Measurements from ENCODE around the gene CHRNB4. TPM values are rescaled to one million over a fixed set of nuclear protein-coding genes. Genes with fewer than 3 reads are reported as not detected.
"Not testable (repeated sequence)": the region's sequence is repeated elsewhere in the genome, so short reads cannot be mapped to it uniquely, and the experiment has no call there.

CHRNB4 gene, protein sequence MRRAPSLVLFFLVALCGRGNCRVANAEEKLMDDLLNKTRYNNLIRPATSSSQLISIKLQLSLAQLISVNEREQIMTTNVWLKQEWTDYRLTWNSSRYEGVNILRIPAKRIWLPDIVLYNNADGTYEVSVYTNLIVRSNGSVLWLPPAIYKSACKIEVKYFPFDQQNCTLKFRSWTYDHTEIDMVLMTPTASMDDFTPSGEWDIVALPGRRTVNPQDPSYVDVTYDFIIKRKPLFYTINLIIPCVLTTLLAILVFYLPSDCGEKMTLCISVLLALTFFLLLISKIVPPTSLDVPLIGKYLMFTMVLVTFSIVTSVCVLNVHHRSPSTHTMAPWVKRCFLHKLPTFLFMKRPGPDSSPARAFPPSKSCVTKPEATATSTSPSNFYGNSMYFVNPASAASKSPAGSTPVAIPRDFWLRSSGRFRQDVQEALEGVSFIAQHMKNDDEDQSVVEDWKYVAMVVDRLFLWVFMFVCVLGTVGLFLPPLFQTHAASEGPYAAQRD
- total RNA-seq = 0.10 to 0.13 TPM in 2 of 3 replicates, not detected in the other
- long read RNA-seq = 0 reads

DNA sequence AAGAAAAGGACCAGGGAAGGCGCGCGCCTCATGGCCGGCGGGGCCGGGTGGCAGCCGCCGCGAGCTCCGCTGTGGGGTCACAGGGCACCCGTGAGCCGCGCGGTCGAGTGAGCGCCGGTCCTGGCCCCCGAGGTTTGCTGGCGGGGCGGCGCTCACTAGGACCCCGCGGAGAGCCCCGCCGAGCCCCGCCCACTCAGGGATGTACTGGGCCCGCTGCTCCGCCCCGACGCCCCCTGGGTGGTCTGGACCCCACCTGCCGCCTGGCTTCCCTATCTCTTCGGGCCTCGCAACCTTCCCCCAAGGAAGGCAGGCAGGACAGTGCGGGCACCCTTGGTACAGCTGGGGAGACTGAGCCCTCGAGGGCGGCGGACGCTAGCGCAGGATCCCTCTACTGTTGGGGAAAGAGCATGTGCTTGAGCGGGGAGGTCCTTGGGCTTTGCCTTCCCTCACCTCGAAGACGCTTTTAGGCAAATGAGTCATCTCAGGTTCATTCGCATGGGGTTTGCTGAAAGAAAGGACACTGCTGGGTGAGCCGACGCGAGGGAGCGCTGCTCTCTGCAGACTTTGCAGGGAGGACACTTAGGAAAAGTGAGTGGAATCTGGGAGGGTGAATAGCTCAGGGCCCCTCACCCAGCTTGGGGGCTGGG, at the start of gene CHRNB4:
Gene CHRNB4 (minus strand): TSS at position 109 of the 647 bp plus-strand sequence. CDS start 77 bp downstream, at position 32.
- H3K36me3 Mint-ChIP-seq (ENCODE audit: low read depth) = no peaks in the 10 kb centered on the region
- DNase-seq (ENCODE audit: low spot score) = no peak
- H3K27me3 Mint-ChIP-seq (ENCODE audit: low read depth) = peaks cover 11% of the 10 kb centered on the region
- H3K4me1 Mint-ChIP-seq (ENCODE audit: low read depth) = peaks cover 4% of the 10 kb centered on the region
- H3K9me3 Mint-ChIP-seq (ENCODE audit: low read depth) = no peaks in the 10 kb centered on the region
- TF ChIP-seq, protein P1, sequence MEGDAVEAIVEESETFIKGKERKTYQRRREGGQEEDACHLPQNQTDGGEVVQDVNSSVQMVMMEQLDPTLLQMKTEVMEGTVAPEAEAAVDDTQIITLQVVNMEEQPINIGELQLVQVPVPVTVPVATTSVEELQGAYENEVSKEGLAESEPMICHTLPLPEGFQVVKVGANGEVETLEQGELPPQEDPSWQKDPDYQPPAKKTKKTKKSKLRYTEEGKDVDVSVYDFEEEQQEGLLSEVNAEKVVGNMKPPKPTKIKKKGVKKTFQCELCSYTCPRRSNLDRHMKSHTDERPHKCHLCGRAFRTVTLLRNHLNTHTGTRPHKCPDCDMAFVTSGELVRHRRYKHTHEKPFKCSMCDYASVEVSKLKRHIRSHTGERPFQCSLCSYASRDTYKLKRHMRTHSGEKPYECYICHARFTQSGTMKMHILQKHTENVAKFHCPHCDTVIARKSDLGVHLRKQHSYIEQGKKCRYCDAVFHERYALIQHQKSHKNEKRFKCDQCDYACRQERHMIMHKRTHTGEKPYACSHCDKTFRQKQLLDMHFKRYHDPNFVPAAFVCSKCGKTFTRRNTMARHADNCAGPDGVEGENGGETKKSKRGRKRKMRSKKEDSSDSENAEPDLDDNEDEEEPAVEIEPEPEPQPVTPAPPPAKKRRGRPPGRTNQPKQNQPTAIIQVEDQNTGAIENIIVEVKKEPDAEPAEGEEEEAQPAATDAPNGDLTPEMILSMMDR (IDR thresholded peaks at IDR 0.05) = peak; percentile 31
- H3K4me3 Mint-ChIP-seq (ENCODE audit: unreplicated experiment) = peak within 1 kb of the TSS; percentile 65
- no peak within 1 kb of the TSS for H3K27ac Mint-ChIP-seq (ENCODE audit: unreplicated experiment)

DNA sequence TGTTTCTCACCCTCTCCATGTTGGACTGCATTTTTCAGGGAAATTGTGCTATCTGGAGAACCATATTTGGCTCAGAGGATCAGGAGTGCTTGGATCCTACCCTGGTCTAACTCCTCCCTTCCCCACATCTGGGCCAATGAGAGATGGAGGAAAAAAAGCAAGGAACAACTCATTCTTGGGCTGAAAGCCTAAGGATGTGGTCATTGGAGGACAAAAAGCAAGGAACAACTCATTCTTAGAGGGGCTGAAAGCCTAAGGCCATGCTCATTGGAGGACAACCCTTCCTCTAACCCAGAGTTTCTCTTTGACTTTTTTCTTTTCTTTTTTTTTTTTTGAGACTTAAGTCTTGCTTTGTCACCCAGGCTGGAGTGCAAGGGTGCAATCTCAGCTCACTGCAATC, 48.6 kb upstream of the CHRNB4 start:
- Mint-ChIP-seq H3K9me3 (ENCODE audit: low read depth) (no peaks in the 10 kb centered on the region), H3K4me1 (ENCODE audit: low read depth) (no peaks in the 10 kb centered on the region), H3K27me3 (ENCODE audit: low read depth) (peaks cover 8% of the 10 kb centered on the region), H3K4me3 (ENCODE audit: unreplicated experiment) (no peak overlapping the region), H3K36me3 (ENCODE audit: low read depth) (no peaks in the 10 kb centered on the region), H3K27ac (ENCODE audit: unreplicated experiment) (no peak overlapping the region)
- DNase-seq (ENCODE audit: low spot score) = no peak
- TF ChIP-seq, protein P1 (IDR thresholded peaks at IDR 0.05) = no peak

DNA sequence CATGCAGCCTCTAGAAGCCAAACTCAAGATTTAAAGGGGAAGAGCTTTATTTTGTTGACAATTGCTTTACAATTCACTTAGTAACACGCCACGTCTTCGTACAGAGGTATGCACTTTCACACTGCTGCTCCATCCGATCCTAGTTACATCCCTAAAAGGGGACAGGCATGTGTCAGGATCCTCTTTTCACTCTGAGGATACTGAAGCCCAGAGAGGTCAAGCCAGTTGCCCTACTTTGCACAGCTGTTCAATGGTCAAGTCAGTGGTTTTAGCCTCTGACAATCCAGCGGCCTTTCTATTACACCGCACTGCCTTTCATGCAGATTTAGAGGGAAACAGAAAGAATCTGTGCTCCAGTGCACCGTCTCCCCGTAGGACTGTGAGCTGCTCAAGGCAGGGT, 44.9 kb upstream of the CHRNB4 start:
- TF ChIP-seq, protein P1 (IDR thresholded peaks at IDR 0.05) = no peak
- H3K27me3 Mint-ChIP-seq (ENCODE audit: low read depth) = peaks cover 8% of the 10 kb centered on the region
- no peaks in the 10 kb centered on the region for H3K4me1 Mint-ChIP-seq (ENCODE audit: low read depth)
- no peak for DNase-seq (ENCODE audit: low spot score)
- H3K36me3 Mint-ChIP-seq (ENCODE audit: low read depth) = no peaks in the 10 kb centered on the region
- H3K27ac Mint-ChIP-seq (ENCODE audit: unreplicated experiment) = no peak overlapping the region
- H3K9me3 Mint-ChIP-seq (ENCODE audit: low read depth) = no peaks in the 10 kb centered on the region
- no peak overlapping the region for H3K4me3 Mint-ChIP-seq (ENCODE audit: unreplicated experiment)

DNA sequence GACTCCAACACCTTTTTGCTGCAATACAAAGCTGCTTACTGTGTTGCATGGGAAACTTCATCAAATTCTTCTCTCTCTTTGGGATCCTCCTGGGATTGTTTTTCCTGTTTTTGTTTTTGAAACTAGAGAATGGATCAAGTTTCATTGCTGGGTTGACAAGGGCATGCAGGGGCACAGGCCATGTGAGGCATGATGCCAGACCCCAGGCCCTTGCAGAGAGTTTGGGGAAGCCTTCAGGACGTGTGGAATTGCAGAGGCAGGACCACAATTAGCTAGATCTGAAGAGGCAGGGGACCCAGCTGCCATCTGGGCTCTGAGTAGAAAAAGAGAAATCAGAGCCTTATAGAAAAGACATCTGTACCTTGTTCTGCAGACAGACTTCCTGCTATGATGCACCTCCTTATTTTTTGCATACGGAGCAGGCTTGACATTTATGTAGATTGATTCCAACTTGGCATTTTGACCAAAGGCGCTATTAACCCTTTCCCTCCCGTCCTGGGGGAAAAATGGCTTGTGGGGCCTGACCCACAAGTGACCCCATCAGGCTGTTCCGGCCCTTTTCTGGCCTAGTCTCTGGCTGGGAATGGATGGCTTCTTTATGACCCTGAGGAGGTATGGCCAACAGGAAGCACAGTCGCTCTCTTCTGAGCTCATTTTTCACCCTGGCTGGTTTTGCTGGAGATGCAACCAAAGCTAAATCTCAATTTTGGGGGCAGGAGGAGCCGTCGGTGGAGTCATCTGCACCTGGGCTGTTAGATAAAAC, 44.3 kb upstream of the CHRNB4 start:
- TF ChIP-seq, protein P1 (IDR thresholded peaks at IDR 0.05) = no peak
- Mint-ChIP-seq H3K4me3 (ENCODE audit: unreplicated experiment) (no peak overlapping the region), H3K9me3 (ENCODE audit: low read depth) (no peaks in the 10 kb centered on the region), H3K27ac (ENCODE audit: unreplicated experiment) (no peak overlapping the region), H3K36me3 (ENCODE audit: low read depth) (no peaks in the 10 kb centered on the region), H3K27me3 (ENCODE audit: low read depth) (peaks cover 8% of the 10 kb centered on the region), H3K4me1 (ENCODE audit: low read depth) (no peaks in the 10 kb centered on the region)
- no peak for DNase-seq (ENCODE audit: low spot score)

DNA sequence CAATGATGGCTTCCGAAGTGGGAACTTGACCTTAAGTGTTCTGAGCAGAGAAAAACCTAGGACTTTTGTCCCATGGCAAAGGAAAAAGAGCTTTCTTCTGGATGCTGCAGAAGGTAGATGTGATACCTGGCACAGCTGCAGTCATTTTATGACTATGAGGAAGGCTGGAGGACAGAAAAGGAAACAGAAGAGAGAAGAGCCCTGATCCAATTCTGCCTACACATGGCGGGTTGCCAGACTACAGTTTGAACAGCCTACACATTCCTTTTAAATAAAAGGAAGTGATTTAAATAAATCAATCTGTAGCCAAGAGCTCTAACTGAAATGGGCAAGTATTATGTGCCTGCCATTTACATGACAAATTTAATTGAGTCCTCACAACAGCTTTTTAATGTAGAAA, 43.6 kb upstream of the CHRNB4 start:
- DNase-seq (ENCODE audit: low spot score) = no peak
- Mint-ChIP-seq H3K36me3 (ENCODE audit: low read depth) (no peaks in the 10 kb centered on the region), H3K27me3 (ENCODE audit: low read depth) (peaks cover 8% of the 10 kb centered on the region), H3K27ac (ENCODE audit: unreplicated experiment) (no peak overlapping the region), H3K4me1 (ENCODE audit: low read depth) (no peaks in the 10 kb centered on the region), H3K4me3 (ENCODE audit: unreplicated experiment) (no peak overlapping the region), H3K9me3 (ENCODE audit: low read depth) (no peaks in the 10 kb centered on the region)
- TF ChIP-seq, protein P1 (IDR thresholded peaks at IDR 0.05) = no peak

DNA sequence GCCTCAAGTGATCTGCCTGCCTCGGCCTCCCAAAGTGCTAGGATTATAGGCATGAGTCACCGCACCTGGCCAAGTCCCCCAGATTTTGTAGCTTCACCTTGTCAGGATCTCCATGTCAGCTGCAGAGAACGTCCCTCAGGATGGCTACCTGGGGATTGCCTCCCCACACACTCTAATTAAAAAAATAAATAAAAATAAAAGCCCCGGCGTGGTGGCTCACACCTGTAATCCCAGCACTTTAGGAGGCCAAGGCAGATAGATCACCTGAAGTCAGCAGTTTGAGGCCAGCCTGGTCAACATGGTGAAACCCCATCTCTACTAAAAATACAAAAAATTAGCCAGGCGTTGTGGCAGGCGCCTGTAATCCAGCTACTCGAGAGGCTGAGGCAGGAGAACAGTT, 42.6 kb upstream of the CHRNB4 start:
- not testable (repeated sequence) for DNase-seq (ENCODE audit: low spot score); H3K9me3 Mint-ChIP-seq (ENCODE audit: low read depth); H3K27me3 Mint-ChIP-seq (ENCODE audit: low read depth); H3K4me3 Mint-ChIP-seq (ENCODE audit: unreplicated experiment); H3K27ac Mint-ChIP-seq (ENCODE audit: unreplicated experiment); H3K36me3 Mint-ChIP-seq (ENCODE audit: low read depth); H3K4me1 Mint-ChIP-seq (ENCODE audit: low read depth)
